Inferior parietal cortex (tissue), 1 donor: ENCODE results near the gene R3HDM1.
"Not testable (repeated sequence)": the region's sequence is repeated elsewhere in the genome, so short reads cannot be mapped to it uniquely, and the experiment has no call there.

Source experiments
- DNase-seq: peaks from one replicate; pipeline ENCODE4 v3.0.0-alpha.2; 2016; ENCODE audit errors: extremely low spot score

Gene R3HDM1

DNA sequence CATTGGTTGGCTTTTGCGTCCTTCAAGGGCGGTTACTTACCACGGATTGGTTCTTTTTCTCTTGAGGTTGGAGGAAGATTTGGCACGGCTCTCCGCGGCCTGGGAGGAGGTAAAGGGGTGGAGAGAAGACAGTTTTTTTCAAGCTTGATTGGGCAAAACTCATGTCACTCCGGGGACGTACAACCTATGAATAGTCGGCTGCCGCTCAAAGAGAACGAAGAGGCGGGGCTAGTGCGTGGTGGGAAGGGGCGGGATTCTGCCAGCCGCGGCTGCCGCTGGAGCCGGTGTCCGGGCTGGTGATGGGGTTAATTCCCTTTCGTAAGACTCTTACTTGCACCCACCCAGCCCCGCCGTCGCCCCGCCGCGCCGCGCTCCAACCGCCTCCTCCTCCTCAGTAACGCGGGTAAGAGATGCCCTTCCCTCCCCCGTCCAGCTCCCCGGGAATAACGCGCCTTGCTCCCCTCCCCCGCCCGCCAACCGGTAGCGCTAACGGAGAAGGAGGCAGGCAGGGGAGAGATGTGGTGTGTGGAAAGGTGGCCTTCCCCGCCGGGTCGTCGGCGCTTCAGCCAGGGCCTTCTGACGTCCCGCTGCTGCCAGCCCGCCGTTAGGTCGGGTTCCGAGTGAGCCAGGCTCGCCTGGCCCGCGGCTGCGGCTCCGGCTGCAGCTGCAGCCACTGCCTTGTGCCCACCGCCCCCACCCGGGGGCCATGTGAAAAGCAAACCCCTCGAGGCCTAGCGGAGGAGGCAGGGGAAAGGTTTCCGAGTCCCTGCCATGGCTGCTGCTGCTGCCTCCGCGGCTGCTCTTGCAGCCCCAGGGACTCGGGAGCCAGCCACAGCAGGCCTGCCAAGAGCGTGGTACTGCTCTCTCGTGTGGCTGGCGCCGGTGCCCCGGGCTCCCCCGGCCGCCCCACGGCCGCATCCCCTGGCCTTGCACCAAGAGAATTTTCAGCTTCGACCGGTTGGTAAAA is at the start of gene R3HDM1:
Gene R3HDM1, plus strand, starts transcription at position 254 of the 967 bp plus-strand sequence. CDS start 73,362 bp downstream, outside the sequence.
- peak; percentile 100 for DNase-seq

DNA sequence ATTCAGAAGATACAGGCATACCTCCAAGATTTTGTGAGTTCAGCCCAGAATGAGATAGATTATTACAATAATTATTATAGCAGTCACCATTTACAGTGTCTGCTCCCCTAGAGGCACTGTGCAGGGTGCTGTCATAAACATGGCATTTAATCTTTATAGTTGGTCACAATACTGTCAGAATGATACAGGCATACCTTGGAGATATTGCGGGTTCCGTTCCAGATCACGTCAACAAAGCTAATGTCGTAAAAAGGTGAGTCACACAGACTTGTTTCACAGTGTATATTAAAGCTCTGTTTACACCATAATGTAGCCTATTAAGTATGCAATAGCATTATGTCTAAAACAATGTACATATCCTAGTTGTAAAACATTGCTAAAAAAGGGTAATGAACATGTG is 45.8 kb upstream of the R3HDM1 start:
- no peak for DNase-seq

DNA sequence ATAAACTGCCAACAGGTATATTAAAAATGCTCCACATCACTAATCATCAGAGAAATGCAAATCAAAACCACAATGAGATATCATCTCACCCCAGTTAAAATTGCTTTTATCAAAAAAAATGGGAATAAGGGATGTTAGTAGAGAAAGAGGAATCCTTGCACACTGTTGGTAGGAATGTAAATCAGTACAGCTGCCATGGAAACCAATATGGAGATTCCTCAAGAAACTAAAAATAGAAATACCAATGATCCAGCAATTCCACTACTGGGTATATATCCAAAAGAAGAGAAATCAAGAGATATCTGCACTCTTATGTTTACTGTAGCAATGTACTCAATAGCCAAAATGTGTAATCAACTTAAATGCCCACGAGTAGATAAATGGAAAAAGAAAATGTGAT is 40.9 kb upstream of the R3HDM1 start:
- no peak for DNase-seq

DNA sequence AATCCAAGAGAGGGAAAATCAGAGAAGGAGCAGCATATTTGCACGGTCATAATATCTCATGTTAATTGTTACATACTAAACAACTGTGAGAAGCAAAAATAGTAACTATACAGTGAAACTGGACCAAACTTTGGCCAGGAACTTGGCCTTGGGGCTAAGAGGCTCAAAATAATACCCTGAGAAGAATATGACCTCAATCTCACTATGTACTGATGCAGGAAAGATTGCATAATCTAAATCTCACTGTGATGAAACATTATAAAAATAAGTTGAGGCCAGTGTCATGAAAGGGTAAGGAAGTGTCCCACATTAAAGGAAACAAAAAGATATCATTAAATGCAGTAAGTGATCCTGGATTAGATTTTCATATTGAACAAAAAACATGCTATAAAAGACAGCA is 36.8 kb upstream of the R3HDM1 start:
- DNase-seq: no peak

DNA sequence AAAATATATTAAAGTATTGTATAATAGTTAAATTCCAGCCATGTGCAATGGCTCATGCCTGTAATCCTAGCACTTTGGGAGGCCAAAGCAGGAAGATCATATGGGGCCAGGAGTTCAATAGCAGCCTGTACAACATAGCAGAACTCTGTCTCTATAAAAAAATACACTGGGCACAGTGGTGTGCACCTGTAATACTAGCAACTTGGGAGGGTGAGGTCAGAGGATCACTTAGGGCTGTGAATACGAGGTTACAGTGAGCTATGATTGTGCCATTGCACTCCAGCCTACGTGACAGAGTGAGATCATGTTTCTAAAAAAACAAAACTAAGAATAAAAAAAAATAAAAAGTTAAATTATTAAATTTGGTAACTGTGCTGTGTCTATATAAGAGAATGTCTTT is 36.4 kb upstream of the R3HDM1 start:
- no peak for DNase-seq

DNA sequence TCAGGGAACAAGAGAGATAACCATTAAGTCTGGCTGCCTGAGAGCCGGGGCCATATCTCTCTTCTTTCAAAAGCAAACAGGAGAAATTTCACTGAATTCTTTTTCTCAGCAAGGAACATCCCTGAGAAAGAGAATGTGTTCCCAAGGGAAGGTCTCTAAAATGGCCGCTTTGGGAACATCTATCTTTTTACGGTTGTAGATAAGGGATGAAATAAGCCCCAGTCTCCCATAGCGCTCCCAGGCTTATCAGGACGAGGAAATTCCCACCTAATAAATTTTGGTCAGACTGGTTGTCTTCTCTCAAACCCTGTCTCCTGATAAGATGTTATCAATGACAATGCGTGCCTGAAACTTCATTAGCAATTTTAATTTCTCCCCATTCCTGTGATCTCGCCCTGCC is 32.7 kb upstream of the R3HDM1 start:
- not testable (repeated sequence) for DNase-seq

DNA sequence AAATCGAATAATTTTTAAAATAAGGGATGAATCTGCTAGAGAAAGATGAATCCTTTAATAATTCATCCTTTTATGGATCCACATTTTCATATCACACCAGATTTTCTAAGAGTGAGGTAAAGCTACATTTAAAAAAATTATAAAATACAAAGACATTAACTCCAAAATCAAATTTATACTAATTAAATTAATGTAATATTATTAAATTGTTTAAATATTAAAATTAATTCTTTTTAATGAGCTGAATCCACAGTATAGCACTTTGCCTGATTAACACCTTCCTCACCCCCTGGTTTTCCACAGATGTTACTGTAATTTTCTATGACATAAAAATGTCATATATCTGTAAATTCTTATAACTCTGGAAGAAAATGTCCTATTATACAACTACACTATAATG is 26.5 kb upstream of the R3HDM1 start:
- no peak for DNase-seq

DNA sequence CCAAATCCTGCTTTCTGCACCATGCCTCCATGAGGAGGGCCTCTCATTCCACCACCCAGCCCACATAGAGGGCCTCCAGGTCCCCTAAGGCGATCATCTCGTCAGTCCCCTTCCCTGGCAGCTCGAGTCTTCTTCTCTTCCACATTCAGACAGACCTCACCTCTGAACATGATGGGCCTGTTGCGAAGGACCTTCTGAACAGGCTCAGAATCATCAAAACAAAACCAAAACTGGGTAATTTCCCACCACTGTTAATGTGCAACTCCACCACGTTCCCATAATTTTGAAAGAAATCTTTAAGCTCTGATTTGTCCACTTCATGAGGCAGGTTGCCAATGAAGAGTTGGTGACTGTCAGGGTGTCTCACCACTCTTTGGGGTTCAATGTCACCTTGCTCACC is 20.7 kb upstream of the R3HDM1 start:
- no peak for DNase-seq

DNA sequence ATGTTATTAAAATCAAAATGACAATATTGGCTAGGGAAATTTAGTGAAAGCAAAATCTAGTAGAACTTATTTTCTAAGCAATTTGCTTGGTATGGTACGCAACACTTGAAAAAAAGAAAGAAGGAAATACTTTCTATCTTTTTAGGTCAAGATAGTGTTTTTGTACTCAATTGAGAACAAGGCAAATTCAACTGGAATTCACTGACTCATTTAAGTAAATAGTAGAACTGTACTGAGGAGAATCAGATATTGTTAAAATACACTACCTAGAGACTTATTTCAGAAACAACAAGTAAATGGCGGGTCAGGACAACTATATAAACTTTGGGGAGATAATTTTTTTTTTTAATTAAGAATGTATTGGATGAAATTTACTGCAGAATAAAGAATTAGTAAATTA is 19.2 kb upstream of the R3HDM1 start:
- no peak for DNase-seq

DNA sequence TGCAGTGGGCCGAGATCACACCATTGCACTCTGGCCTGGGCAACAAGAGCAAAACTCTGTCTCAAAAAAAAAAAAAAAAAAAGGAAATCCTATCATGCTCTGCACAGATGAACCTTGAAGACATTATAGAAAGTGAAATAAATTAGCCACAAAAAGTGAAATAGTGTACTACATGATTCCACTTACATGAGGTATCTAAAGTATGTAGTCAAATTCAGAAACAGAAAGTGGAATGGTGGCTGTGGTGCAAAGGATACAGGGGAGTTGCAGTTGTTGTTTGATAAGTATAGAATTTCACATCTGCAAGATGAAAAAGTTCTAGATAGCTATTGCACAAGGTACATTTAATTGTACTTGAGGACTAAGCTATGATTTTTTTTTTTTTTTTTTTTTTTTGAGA is 5.5 kb upstream of the R3HDM1 start:
- DNase-seq: no peak

DNA sequence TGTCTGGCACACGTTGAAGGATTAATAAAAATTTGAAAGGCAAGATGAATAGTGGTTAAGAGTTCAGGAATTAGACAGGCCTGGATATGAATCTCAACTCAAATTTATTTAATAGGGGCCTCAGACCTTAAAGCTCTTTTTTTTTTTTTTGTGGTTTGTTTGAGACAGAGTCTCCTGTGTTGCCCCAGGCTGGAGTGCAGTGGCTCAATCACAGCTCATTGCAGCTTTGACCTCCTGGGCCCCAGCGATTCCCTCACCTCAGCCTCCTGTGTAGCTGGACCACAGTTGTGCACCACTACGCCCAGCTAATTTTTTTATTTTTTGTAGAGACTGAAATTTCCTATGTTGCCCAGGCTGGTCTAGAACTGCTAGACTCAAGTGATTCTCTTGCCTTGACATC is 3.3 kb upstream of the R3HDM1 start:
- no peak for DNase-seq

DNA sequence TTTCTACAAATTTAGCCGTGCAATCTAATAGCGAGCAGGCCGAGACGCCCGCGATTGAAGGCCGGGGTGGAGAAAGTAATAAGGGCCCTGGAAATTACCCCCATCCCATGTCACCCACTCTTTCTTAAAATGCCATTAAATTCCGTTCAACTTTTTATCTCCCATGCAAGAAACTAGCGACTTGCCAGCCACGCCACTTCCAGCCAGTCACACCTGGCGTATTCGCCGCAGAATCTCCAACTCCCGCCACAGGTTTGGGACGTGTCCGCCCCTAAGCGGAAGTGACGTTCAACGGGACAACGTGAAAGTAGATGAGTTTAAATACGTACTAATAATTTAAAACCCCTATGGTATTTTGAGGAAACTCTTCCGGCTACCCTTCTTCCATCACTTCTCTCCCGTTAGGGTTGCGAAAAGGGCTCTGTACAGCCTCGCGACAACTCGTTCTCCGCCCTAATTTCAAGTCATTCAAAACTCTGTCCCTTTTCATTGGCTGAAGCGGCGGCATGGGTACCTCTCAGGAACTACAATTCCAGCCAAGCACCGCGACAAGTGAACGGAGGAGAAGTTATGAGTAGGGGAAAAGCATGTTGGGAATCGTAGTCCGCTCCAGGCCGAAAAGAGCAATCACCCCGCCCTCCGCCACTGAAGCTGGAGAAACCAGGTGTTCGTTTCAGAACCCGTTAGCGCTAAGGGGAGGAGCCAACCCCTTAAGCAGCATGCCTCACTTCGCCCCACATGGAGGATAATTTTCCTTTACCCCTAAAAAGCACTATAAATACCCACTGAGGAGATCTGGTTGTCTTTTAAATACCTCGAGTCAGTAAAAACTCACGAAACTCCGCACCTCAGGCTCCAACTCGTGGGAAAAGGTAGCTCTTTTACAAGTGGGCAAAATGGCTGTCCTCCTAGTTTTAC is 712 bp upstream of the R3HDM1 start, which contains the start of gene ZRANB3:
Gene ZRANB3, minus strand, starts transcription at position 906 of the 918 bp plus-strand sequence.
- peak; percentile 95 for DNase-seq

DNA sequence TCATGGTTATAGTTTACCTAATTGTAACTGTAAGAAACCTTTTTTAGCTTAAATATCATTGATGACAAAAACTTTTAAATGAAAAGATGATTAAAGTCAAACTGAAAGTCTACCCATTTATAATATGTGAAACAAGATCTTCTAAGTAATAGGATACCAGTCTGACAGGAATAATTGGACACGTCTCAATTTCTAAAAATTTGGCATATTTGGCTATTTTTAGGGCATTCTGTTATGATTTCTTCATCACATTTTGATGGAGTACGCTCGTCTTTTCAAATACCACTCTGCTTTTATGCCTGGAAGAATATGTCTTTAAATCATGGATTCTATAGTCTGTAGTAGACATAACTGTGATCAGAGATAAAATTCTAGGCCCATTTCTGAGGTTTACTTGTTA is 1.3 kb downstream of the R3HDM1 start:
- no peak for DNase-seq

DNA sequence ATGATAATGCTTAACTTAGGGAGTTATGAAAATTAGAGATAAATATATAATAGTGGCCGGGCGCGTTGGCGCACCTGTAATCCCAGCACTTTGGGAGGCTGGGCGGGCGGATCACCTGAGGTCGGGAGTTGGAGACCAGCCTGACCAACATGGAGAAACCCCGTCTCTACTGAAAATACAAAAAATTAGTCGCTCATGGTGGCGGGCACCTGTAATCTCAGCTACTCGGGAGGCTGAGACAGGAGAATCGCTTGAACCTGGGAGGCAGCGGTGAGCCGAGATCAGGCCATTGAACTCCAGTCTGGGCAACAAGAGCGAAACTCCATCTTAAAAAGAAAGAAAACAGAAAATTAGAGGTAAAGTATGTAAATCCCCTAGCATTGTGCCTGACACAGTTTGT is 2.3 kb downstream of the R3HDM1 start:
- not testable (repeated sequence) for DNase-seq

DNA sequence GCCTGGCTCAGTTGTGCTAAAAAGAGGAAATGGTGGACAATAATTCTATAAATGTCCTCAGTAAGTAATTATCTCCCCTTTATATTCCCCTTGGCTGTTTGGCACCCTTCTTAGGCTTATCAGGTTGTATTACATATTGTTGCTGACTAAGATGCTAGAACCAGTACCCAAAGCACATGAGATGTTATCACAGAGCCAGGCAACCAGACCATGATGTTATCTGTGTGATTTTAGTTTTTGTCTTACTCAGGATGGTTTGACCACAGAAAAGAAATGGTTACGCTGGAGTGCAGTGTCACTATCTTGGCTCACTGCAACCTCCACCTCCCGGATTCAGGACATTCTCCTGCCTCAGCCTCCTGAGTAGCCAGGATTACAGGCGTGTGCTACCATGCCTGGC is 15.2 kb downstream of the R3HDM1 start:
- DNase-seq: no peak

DNA sequence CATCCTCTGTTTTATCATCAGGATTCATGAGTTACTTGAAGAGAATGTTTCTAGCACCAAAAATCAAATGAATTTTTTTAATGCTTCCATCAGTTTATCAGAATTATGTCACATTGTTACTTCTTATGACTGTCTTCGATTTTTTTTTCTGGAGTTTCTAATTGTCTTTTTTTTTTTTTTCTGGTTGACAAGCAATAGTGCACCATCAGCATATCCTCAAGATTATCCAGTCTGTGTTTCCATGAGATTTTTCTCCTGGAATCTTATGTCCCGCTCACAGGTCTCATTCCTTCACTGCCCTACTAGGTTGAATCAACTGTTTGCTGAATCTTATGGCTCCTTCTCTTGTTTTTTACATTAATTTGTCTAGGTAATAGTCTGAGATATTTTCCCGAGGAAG is 16.0 kb downstream of the R3HDM1 start:
- no peak for DNase-seq

DNA sequence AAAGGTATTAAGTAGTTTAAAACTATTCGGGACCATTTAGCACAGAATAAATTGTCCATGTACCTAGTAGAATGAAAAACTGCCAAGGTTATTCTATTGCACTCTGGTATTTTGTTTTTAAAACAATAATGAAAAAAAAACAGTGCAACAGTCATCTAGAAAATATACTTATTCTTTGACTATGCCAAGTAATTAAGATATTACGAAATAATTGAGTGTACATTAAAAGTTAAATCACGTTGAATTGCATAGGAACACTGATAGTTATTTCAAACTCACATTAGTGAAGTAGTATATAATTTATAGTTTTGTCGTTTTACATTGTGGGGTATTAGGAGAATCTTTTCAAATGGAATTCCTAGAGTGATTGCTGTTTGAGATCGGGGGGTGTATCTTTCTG is 20.1 kb downstream of the R3HDM1 start:
- DNase-seq: no peak

DNA sequence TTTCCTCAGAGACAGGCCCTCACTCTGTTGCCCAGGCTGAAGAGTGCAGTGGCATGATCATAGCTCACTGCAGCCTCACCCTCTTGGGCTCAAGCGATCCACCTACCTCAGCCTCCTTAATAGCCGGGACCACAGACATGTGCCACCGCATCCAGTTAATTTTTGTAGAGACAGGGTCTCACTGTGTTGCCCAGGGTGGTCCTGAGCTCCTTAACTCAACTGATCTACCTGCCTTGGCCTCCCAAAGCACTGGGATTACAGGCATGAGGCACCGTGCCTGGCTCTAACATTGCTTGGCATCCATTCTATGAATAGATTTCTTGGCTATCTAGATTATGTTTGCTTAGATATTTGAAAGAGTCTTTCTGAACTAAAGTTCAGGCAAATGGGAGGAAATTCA is 21.6 kb downstream of the R3HDM1 start:
- DNase-seq: no peak

DNA sequence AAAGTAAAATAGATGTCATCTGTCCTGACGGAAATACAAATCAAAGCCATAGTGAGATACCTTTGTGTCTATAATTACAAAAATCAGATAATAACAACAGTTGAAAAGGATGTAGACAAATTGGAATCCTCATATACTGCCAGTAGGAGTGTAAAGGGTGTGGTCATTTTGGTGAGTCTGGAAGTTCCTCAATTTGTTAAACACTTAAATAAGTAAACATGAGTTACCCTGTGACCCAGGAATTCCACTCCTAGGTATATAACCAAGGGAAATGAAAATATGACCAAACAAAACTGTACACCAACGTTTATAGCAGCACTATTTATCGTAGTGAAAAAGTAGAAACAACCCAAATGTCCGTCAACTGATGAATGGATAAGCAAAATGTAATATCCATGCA is 24.0 kb downstream of the R3HDM1 start:
- no peak for DNase-seq

DNA sequence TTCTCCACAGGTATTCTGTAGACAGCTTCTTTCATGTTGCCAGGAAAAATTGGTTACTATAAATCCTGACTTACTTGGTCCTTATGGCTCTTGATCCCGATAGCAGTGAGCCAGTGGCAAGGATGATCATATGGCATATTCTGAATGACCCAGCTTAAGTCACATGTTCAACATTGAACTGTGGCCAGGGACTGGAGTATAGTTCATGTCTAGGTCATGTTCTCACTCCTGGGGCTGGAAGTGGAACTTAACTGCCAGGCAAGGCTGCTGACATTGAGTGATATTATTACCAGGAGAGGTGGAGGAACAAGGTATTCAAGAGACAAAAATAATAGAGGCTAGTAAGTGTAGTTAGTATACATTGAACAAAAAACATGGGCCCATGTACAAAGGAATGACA is 26.2 kb downstream of the R3HDM1 start:
- DNase-seq: no peak

DNA sequence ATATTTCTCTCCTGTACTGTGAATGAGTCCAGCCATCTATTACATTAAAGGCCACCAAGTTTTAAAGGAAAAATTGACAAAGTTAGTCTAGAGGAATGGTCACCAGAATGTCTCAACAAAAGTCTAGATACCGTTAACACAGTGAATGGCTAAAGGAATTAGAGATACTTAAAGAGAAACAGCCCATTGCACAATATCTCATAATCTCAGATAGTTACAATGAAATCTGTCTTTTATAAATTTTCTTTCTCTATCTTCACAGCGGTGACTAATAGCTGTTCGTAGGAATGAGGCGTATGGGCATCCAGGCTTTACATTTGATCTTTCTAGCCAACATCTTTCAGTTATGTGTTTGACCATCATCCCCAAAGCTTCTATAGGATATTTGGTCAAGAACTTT is 30.6 kb downstream of the R3HDM1 start:
- DNase-seq: no peak

DNA sequence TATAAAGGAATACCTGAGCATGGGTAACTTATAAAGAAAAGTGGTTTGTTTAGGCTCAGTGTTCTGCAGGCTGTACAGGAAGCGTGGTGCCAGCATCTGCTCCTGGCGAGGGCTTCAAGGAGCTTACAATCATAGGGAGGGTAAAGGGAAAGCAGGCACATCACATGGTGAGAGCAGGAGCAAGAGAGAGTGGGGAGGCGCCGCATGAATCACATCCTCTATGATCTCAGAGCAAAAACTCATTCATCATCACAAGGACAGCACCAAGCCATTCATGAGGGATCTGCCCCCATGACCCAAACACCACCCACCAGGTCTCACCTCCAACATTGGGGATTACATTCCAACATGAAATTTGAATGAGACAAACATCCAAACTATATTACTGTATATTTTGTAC is 32.5 kb downstream of the R3HDM1 start:
- DNase-seq: no peak

DNA sequence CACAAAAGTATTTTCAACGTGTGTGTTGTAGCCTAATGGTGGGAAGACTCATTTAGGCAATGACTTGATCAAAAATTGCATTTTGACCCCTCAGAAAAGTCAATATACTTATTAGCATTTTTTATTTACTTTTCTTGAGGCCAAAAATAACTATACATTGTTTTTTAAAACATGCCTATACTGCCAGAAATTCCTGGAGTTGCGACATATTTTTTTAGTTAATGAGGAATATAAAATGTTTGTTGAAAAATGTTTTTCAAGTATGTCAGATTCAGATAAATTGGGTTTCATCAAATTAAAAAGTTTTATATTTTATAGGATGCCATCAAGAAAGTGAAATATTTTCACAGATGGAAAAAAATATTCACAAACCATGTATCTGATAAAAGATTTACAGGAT is 39.6 kb downstream of the R3HDM1 start:
- DNase-seq: no peak
